ENCODE data around the gene SPDYE16.
"Not testable (repeated sequence)": the region's sequence is repeated elsewhere in the genome, so short reads cannot be mapped to it uniquely, and the experiment has no call there.

Gene SPDYE16

DNA sequence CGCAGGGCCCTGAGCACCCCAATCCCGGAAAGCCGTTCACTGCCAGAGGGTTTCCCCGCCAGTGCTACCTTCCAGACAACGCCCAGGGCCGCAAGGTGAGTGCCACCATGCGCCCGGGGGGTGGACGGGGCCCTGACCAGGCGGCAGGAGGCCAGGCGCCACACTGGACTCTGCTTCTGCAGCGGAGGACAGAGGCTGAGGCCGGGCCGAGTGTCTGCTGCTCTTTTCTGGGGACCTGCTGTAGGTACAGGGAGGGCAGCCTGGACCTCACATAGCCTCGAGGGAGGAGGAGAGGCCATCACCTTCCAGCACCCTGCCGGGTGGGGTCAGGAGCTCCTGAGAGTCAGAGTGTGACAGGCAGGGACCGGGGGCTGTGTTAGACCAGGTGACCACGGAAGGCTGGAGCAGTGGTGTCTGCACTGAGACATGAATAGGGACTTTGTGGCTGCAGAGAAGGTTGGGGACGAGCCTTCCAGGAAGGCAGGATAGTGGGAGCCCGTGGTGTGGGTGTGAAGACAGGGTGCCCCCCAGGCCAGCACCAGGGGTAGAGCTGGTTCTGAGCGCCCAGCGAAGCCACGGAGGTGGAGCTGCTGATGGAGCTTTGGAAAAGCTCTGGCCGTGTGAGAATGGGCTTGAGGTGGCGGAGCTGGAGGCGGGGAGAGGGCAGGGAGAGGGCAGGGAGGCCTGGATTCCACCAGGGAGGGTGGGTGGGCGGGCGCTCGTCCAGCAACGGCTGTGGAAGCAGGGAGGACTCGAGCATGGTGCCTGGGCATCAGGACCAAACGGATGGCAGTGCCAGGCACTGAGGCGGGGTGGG lies 38.5 kb downstream of the SPDYE16 start:
- not testable (repeated sequence) for DNase-seq

- DNase-seq, result not testable (repeated sequence)
Measured at GRCh38 chr7:76503244-76503643, 39.9 kb downstream of the SPDYE16 start.

GRCh38 chr7:76502836-76503235 lies 40.3 kb downstream of the SPDYE16 start:
- DNase-seq, result not testable (repeated sequence)

GRCh38 chr7:76502224-76502623 lies 40.9 kb downstream of the SPDYE16 start:
- DNase-seq, result not testable (repeated sequence)

DNA sequence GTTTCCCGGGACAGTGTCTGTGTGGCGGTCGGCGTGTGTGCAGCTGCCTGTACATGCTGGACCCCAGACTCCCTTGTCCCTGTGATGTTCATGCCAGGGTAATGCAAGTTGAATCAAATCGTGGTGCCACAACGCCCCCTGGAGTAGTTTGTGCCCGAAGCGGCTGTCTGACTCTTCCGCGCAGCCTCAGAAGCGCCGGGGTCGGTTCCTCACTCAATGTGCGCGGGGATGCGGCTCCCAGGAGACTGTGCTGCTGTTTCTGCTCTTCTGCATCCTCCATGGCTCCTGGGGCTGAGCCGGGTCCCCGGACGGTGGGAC lies 43.2 kb downstream of the SPDYE16 start:
- DNase-seq, result not testable (repeated sequence)

- DNase-seq, result not testable (repeated sequence)
Measured at GRCh38 chr7:76499201-76499923, 43.7 kb downstream of the SPDYE16 start.

- DNase-seq, result not testable (repeated sequence)
Measured at GRCh38 chr7:76498583-76499200, 44.4 kb downstream of the SPDYE16 start.

GRCh38 chr7:76497918-76498582 lies 45.0 kb downstream of the SPDYE16 start:
- DNase-seq, result not testable (repeated sequence)

DNA sequence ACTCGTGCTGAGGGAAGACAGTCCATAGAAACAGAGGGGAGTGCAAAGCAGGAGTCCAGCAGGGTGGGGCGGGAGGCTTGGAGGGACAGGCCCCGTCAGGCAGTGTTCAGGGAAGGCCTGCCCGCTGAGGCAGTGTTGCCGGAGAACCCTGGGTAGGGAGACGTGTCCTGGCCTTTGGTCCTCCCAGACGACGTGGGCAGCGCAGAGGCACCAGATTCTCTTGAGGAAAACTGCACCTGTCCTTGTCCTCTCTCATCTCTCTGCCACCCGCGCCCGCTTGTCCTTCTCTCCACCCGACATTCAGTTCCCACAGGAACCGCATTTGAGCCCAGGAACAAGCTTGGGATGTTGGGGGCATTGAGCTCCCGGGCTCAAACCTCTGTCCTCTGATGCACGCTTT lies 47.4 kb downstream of the SPDYE16 start:
- DNase-seq, result not testable (repeated sequence)

- DNase-seq, result not testable (repeated sequence)
Measured at GRCh38 chr7:76492139-76492538, 51.0 kb downstream of the SPDYE16 start.

GRCh38 chr7:76487969-76488368 lies 55.1 kb downstream of the SPDYE16 start:
- DNase-seq, result not testable (repeated sequence)

- DNase-seq, result not testable (repeated sequence)
Measured at GRCh38 chr7:76486618-76487017, 56.5 kb downstream of the SPDYE16 start.

DNA sequence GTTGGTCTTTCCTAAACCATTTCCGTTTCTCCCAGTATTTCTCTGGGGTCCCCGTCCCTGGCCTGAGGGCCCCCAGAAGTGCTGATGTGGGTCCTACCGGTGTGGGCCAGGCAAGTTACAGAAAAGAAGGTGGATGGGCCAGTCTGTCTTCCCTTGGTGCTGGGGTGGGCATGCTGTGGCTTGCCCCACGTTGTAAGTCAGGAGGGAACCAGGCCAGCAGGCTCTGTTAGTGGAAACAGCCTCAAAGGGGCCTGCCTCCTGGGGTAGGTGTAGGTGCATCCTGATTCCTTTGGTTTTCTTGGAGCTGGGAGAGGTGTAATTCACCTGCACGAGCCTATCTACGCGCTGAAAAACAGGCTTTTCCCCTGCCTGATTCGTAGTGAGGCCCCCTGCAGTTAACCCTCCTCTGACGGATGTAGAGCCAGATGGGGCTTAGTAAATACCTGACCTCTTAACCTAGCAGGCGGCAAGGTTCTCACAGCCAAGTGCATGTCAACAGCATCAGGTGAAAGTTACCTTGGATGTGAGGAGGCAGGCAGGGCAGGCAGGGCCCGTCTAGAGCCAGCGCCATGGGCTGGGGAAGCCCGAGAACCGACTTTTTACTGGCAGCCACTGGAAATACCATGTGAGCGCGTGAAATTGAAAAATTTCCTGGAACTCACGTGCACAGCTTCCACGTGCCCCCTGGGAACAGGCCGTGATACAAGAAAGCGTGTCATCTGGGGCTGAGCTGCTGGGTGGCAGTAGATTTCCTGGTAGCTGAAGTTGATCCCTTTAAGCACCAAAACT lies 57.1 kb downstream of the SPDYE16 start:
- not testable (repeated sequence) for DNase-seq

GRCh38 chr7:76484456-76484855 lies 58.6 kb downstream of the SPDYE16 start:
- DNase-seq, result not testable (repeated sequence)

- DNase-seq, result not testable (repeated sequence)
Measured at GRCh38 chr7:76483081-76483480, 60.0 kb downstream of the SPDYE16 start.

- DNase-seq, result not testable (repeated sequence)
Measured at GRCh38 chr7:76482660-76483059, 60.4 kb downstream of the SPDYE16 start.

Measured in amniotic stem cell (primary cell).